ENCODE results near the gene LTBP3. TPM values are rescaled to one million over a fixed set of nuclear protein-coding genes. Genes with fewer than 3 reads are reported as not detected.

Gene LTBP3
- total and polyA plus RNA-seq, 9 of the 15 experiments (the other 6 are each of a cell fraction or from before 2014, with no cell fraction given) = 0.06 to 20.5 (median 4.8) TPM

DNA sequence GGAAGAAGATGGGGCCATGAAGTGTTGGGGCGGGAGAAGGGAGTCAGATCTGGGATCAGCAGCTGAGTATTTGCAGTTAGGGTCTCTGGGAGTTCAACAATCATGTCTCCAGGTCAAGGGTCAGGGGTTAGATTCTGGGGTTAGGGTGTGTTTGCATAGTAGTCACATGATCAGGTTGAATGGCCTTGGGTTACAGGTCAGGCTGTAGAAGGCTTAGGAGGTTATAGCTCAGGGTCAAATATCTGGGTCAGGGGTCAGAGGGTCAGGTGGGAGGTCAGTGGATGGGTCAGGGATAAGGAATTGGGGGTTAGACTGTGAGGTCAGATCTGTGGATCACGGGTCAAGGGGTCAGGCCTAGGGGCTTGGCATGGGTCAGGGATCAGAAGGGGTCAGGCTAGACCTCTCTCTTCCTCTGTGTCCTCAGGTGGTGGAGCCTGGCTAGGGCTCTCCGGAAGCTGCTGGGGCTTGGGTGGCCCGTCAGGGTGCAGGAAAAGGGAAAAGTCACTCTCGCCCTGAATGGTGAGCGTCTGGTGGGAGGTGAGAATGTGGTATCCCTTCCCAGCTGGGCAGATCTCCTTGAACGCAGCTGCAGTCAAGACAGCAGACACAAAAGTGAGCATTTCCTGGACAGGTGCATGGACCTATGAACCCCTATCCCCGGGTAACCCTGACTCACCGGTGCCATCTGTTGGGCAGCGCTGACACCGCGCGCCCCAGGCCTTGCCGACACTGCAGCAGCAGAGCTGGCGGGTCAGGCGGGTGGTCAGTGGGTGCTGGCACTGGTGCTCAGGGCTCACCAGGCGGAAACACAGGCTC lies 6.4 kb downstream of the LTBP3 start (continued):
- TF ChIP-seq BDP1 (IDR thresholded peaks at IDR 0.05; ENCODE audit: insufficient read depth, insufficient read length) (no peak), ESRRA (IDR thresholded peaks at IDR 0.05; ENCODE audit: borderline replicate concordance, low read depth) (peak; percentile 92), TCF7 (IDR thresholded peaks at IDR 0.05; ENCODE audit: borderline replicate concordance) (no peak), SMARCB1 (IDR thresholded peaks at IDR 0.05; ENCODE audit: insufficient read length, low read depth) (no peak), ZNF699 (CRISPR knock-in tag; IDR thresholded peaks at IDR 0.05; ENCODE audit: insufficient replicate concordance) (no peak), ZNF436 (CRISPR knock-in tag; IDR thresholded peaks at IDR 0.05) (no peak), ZNF274 (IDR thresholded peaks at IDR 0.05; ENCODE audit: borderline replicate concordance, low read depth, low read length) (no peak), MCM2 (IDR thresholded peaks at IDR 0.05; ENCODE audit: low read depth) (no peak), NCOA6 (IDR thresholded peaks at IDR 0.05) (no peak), CEBPG (CRISPR knock-in tag; IDR thresholded peaks at IDR 0.05) (peak; percentile 5; the same call in 1 of the 2 replicates), CEBPG (tag; conservative IDR thresholded peaks at IDR 0.05 in 1 of 2, IDR thresholded peaks at IDR 0.05 in 1 of 2) (no peak), XRCC5 (IDR thresholded peaks at IDR 0.05; ENCODE audit: low read depth, low read length) (no peak; the same call in 1 of the 2 replicates), JUND (IDR thresholded peaks at IDR 0.05; ENCODE audit: borderline replicate concordance, low read depth, low read length) (no peak), JUND (tag; IDR thresholded peaks at IDR 0.05; ENCODE audit: borderline replicate concordance, low read depth, low read length) (no peak), CREB1 (IDR thresholded peaks at IDR 0.05) (0 out of 2 replicates have a peak, but pooled peaks have one; percentile 1), CREB1 (CRISPR knock-in tag; IDR thresholded peaks at IDR 0.05) (no peak), SUPT5H (IDR thresholded peaks at IDR 0.05) (no peak), BRD4 (IDR thresholded peaks at IDR 0.05) (no peak), BMI1 (IDR thresholded peaks at IDR 0.05; ENCODE audit: low read length) (no peak), SIN3B (IDR thresholded peaks at IDR 0.05; ENCODE audit: low read depth) (no peak), TOE1 (IDR thresholded peaks at IDR 0.05; ENCODE audit: borderline replicate concordance) (peak; percentile 92), TOE1 (CRISPR knock-in tag; IDR thresholded peaks at IDR 0.05; ENCODE audit: borderline replicate concordance, low read depth) (no peak)
- TF ChIP-seq, protein P1, sequence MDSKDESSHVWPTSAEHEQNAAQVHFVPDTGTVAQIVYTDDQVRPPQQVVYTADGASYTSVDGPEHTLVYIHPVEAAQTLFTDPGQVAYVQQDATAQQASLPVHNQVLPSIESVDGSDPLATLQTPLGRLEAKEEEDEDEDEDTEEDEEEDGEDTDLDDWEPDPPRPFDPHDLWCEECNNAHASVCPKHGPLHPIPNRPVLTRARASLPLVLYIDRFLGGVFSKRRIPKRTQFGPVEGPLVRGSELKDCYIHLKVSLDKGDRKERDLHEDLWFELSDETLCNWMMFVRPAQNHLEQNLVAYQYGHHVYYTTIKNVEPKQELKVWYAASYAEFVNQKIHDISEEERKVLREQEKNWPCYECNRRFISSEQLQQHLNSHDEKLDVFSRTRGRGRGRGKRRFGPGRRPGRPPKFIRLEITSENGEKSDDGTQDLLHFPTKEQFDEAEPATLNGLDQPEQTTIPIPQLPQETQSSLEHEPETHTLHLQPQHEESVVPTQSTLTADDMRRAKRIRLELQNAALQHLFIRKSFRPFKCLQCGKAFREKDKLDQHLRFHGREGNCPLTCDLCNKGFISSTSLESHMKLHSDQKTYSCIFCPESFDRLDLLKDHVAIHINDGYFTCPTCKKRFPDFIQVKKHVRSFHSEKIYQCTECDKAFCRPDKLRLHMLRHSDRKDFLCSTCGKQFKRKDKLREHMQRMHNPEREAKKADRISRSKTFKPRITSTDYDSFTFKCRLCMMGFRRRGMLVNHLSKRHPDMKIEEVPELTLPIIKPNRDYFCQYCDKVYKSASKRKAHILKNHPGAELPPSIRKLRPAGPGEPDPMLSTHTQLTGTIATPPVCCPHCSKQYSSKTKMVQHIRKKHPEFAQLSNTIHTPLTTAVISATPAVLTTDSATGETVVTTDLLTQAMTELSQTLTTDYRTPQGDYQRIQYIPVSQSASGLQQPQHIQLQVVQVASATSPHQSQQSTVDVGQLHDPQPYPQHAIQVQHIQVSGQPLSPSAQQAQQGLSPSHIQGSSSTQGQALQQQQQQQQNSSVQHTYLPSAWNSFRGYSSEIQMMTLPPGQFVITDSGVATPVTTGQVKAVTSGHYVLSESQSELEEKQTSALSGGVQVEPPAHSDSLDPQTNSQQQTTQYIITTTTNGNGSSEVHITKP (IDR thresholded peaks at IDR 0.05; ENCODE audit: partially characterized antibody) = no peak
- TF ChIP-seq, protein P2, sequence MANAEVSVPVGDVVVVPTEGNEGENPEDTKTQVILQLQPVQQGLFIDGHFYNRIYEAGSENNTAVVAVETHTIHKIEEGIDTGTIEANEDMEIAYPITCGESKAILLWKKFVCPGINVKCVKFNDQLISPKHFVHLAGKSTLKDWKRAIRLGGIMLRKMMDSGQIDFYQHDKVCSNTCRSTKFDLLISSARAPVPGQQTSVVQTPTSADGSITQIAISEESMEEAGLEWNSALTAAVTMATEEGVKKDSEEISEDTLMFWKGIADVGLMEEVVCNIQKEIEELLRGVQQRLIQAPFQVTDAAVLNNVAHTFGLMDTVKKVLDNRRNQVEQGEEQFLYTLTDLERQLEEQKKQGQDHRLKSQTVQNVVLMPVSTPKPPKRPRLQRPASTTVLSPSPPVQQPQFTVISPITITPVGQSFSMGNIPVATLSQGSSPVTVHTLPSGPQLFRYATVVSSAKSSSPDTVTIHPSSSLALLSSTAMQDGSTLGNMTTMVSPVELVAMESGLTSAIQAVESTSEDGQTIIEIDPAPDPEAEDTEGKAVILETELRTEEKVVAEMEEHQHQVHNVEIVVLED (CRISPR knock-in tag; IDR thresholded peaks at IDR 0.05) = no peak
- TF ChIP-seq, protein P3, sequence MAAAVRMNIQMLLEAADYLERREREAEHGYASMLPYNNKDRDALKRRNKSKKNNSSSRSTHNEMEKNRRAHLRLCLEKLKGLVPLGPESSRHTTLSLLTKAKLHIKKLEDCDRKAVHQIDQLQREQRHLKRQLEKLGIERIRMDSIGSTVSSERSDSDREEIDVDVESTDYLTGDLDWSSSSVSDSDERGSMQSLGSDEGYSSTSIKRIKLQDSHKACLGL (CRISPR knock-in tag; IDR thresholded peaks at IDR 0.05; ENCODE audit: borderline replicate concordance, poor library complexity, severe bottlenecking) = no peak
